Left lung (tissue), 10 donors: ENCODE measurements around the gene DNAJC1. TPM values are rescaled to one million over a fixed set of nuclear protein-coding genes. Genes with fewer than 3 reads are reported as not detected.
A peak's percentile ranks its signal among the peaks of the same experiment; 100 is the strongest.

ENCODE experiments used
- ATAC-seq: fragments of 200-7000 bp; cut with Tn5 transposase; one replicate; pipeline ENCODE4 v1.9.1; 2020; ENCODE audit warnings: moderate library complexity
- DNase-seq, 4 donors: peaks; one replicate each; pipeline ENCODE4 v3.0.0-alpha.2; 2013 to 2020
- H3K27ac ChIP-seq, 2 donors: fragments of 200-600 bp; sonication (generic) in 1 of 2; one replicate each; pipeline versions ENCODE4 v1.5.0 to v1.8.0; 2020 to 2021
- H3K27me3 ChIP-seq, 2 donors: fragments of 200-600 bp; sonication (generic) in 1 of 2; one replicate each; pipeline versions ENCODE4 v1.5.0 to v1.8.0; 2020 to 2021
- H3K36me3 ChIP-seq, 2 donors: fragments of 200-600 bp; sonication (generic) in 1 of 2; one replicate each; pipeline versions ENCODE4 v1.5.0 to v1.8.0; 2020 to 2021
- H3K4me1 ChIP-seq, 2 donors: fragments of 200-600 bp; one replicate each; pipeline ENCODE4 v1.8.0; 2021
- H3K4me3 ChIP-seq, 2 donors: fragments of 200-600 bp; sonication (generic) in 1 of 2; one replicate each; pipeline versions ENCODE4 v1.5.0 to v1.8.0; 2020 to 2021; ENCODE audit warnings: mild to moderate bottlenecking in 1 of 2
- H3K9me3 ChIP-seq, 2 donors: fragments of 200-600 bp; sonication (generic) in 1 of 2; one replicate each; pipeline versions ENCODE4 v1.5.0 to v1.8.0; 2020 to 2021
- CTCF ChIP-seq, 2 donors: fragments of 200-600 bp; sonication (generic) in 1 of 2; IDR thresholded peaks; one replicate each; pipeline versions ENCODE4 v1.5.0 to v1.8.0; 2021; ENCODE audit warnings: antibody characterized with exemption in 2 of 2
- intact Hi-C, 2 donors: fragments of 100-400 bp; cut with DNase I; formaldehyde crosslinking; loops; one replicate each; pipeline versions ENCODE4 v1.11.2 to v1.14.2; 2022
- polyA plus RNA-seq, 6 donors: library from polyadenylated mRNA; unstranded; fragments of 120-200 nt; gene quantifications; one replicate each; pipeline ENCODE4 v1.2.1, GENCODE V29; 2013; ENCODE audit not compliant: insufficient read length in 6 of 6
- total RNA-seq, 2 donors: library from RNA; stranded (reverse); fragmentation: NEBNext Ultra II Directional; extraction: Animal tissue kit (Norgen Biotek cat#: 25700); gene quantifications; one replicate each; pipeline ENCODE4 v1.2.1, GENCODE V29; 2021
- donor health status: DM: no; HTN: yes; CAD: no.
- donor health status: DM: no; HTN: no; CAD: no.

Gene DNAJC1
- total and polyA plus RNA-seq, 8 donors = 29.1 to 40.9 (median 32.9) TPM

- intact Hi-C loops = no loop called here
Measured at GRCh38 chr10:21954132-21954531, 49.4 kb downstream of the DNAJC1 start.

GRCh38 chr10:21953585-21954057 lies 49.9 kb downstream of the DNAJC1 start:
- H3K4me1 ChIP-seq = peaks cover 0 to 17% of the 10 kb centered on the region in 2 donors
- intact Hi-C loops = no loop called here
- no peaks in the 10 kb centered on the region for H3K36me3 ChIP-seq
- H3K4me3 ChIP-seq = no peak overlapping the region
- peak in 1 of 2 donors; percentile 13 for TF ChIP-seq CTCF (IDR thresholded peaks at IDR 0.05)
- H3K27me3 ChIP-seq = no peaks in the 10 kb centered on the region
- ATAC-seq = peak; percentile 70
- DNase-seq = peak in 1 of 4 donors; percentile 39
- no peaks in the 10 kb centered on the region for H3K9me3 ChIP-seq
- no peak overlapping the region for H3K27ac ChIP-seq

More at GRCh38 chr10:21954132-21954531, 49.4 kb downstream of the DNAJC1 start:
- ATAC-seq (peak; percentile 31), DNase-seq (no peak)
- no peaks in the 10 kb centered on the region for H3K36me3 ChIP-seq
- no peak overlapping the region for H3K27ac ChIP-seq
- H3K9me3 ChIP-seq = no peaks in the 10 kb centered on the region
- H3K27me3 ChIP-seq = no peaks in the 10 kb centered on the region
- no peak for TF ChIP-seq CTCF (IDR thresholded peaks at IDR 0.05)
- H3K4me1 ChIP-seq = peaks cover 0 to 17% of the 10 kb centered on the region in 2 donors
- H3K4me3 ChIP-seq = no peak overlapping the region

GRCh38 chr10:21950566-21950965 lies 53.0 kb downstream of the DNAJC1 start:
- ATAC-seq = peak; percentile 69

GRCh38 chr10:21946946-21947345 lies 56.6 kb downstream of the DNAJC1 start:
- no peak for DNase-seq
- no peak for TF ChIP-seq CTCF (IDR thresholded peaks at IDR 0.05)
- intact Hi-C loops = no loop called here
- Histone ChIP-seq H3K4me1 (peaks cover 0 to 17% of the 10 kb centered on the region in 2 donors), H3K9me3 (no peaks in the 10 kb centered on the region), H3K27ac (no peak overlapping the region), H3K36me3 (no peaks in the 10 kb centered on the region), H3K27me3 (no peaks in the 10 kb centered on the region), H3K4me3 (no peak overlapping the region)
- no peak for ATAC-seq

More at GRCh38 chr10:21950566-21950965, 53.0 kb downstream of the DNAJC1 start:
- no peak for DNase-seq
- TF ChIP-seq CTCF (IDR thresholded peaks at IDR 0.05) = no peak
- intact Hi-C loops = no loop called here
- no peak overlapping the region for H3K4me3 ChIP-seq
- H3K4me1 ChIP-seq = peaks cover 0 to 17% of the 10 kb centered on the region in 2 donors
- H3K36me3 ChIP-seq = no peaks in the 10 kb centered on the region
- no peaks in the 10 kb centered on the region for H3K27me3 ChIP-seq
- H3K27ac ChIP-seq = no peak overlapping the region
- H3K9me3 ChIP-seq = no peaks in the 10 kb centered on the region

- intact Hi-C loops = no loop called here
- H3K4me1 ChIP-seq = peaks cover 0 to 17% of the 10 kb centered on the region in 2 donors
- ATAC-seq = no peak
- no peaks in the 10 kb centered on the region for H3K36me3 ChIP-seq
- no peak for TF ChIP-seq CTCF (IDR thresholded peaks at IDR 0.05)
- DNase-seq = no peak
- H3K4me3 ChIP-seq = no peak overlapping the region
- H3K27ac ChIP-seq = no peak overlapping the region
- H3K9me3 ChIP-seq = no peaks in the 10 kb centered on the region
- H3K27me3 ChIP-seq = no peaks in the 10 kb centered on the region
Measured at GRCh38 chr10:21944727-21945386, 58.7 kb downstream of the DNAJC1 start.
